Natural killer cell treated with Interleukin-12 subunit alpha and Interleukin-12 subunit beta and Interleukin-15 and Interleukin-18, amount 100 ng/mL, for 72 hours (primary cell): ENCODE measurements around the gene MT1G. TPM values are rescaled to one million over a fixed set of nuclear protein-coding genes. Genes with fewer than 3 reads are reported as not detected.
A peak's percentile ranks its signal among the peaks of the same experiment; 100 is the strongest.
"Not testable (repeated sequence)": the region's sequence is repeated elsewhere in the genome, so short reads cannot be mapped to it uniquely, and the experiment has no call there.

Source experiments
- ATAC-seq, 2 donors: fragments of 150-1000 bp; cut with Tn5 transposase in 1 of 2; sonication (Bioruptor Pico), chemical (Tn5 transposase) in 1 of 2; 2 replicates each; pipeline ENCODE4 v1.10.0; 2021
- DNase-seq: peaks from one replicate; pipeline ENCODE4 v3.0.0; 2022; ENCODE audit warnings: low spot score
- H3K27ac Mint-ChIP-seq, 2 donors: 1 replicate in 1 of 2; 2 replicates in 1 of 2; pipeline ENCODE4 v1.8.0; 2022; ENCODE audit warnings: mixed read lengths in 2 of 2, mild to moderate bottlenecking in 1 of 2, moderate library complexity in 1 of 2
- H3K27me3 Mint-ChIP-seq, 2 donors: 1 replicate in 1 of 2; 2 replicates in 1 of 2; pipeline ENCODE4 v1.8.0; 2022; ENCODE audit warnings: mixed read lengths in 2 of 2
- H3K36me3 Mint-ChIP-seq: one replicate; pipeline ENCODE4 v1.8.0; 2022; ENCODE audit warnings: mixed read lengths
- H3K4me1 Mint-ChIP-seq, 2 donors: 1 replicate in 1 of 2; 2 replicates in 1 of 2; pipeline ENCODE4 v1.8.0; 2022; ENCODE audit warnings: low read depth in 2 of 2, mixed read lengths in 2 of 2, mild to moderate bottlenecking in 1 of 2
- H3K4me3 Mint-ChIP-seq: one replicate; pipeline ENCODE4 v1.8.0; 2022; ENCODE audit warnings: mixed read lengths
- H3K9me3 Mint-ChIP-seq: 2 replicates; pipeline ENCODE4 v1.8.0; 2022; ENCODE audit warnings: mixed read lengths
- total RNA-seq, 2 donors: library from RNA; stranded (reverse); gene quantifications; one replicate each; pipeline ENCODE4 v1.2.3, GENCODE V29; 2022

Gene MT1G
- total RNA-seq, 2 donors from 2014 or later, result 3.3 to 7.5 TPM

- Mint-ChIP-seq H3K27ac (no peak within 1 kb of the TSS), H3K4me3 (peak within 1 kb of the TSS; percentile 66), H3K27me3 (peaks cover 48 to 67% of the 10 kb centered on the region in 2 donors), H3K9me3 (no peaks in the 10 kb centered on the region), H3K4me1 (peaks cover 12 to 25% of the 10 kb centered on the region in 2 donors), H3K36me3 (no peaks in the 10 kb centered on the region)
- DNase-seq, result no peak
- peak; percentile 73 to 79 for ATAC-seq
Observed at GRCh38 chr16:56632156-56632847, 35.6 kb downstream of the MT1G start, which contains the start of gene MT1M. TSS of gene MT1M (plus strand) at chr16:56632659. CDS start at chr16:56632732, 73 bp downstream.

- Mint-ChIP-seq H3K9me3 (no peaks in the 10 kb centered on the region), H3K36me3 (no peaks in the 10 kb centered on the region), H3K27ac (no peak overlapping the region), H3K27me3 (peaks cover 43 to 62% of the 10 kb centered on the region in 2 donors), H3K4me3 (peak overlapping the region; percentile 66), H3K4me1 (peaks cover 12 to 21% of the 10 kb centered on the region in 2 donors)
- ATAC-seq, result no peak
- DNase-seq, result no peak
Observed at GRCh38 chr16:56631832-56632155, 36.1 kb downstream of the MT1G start.

DNA sequence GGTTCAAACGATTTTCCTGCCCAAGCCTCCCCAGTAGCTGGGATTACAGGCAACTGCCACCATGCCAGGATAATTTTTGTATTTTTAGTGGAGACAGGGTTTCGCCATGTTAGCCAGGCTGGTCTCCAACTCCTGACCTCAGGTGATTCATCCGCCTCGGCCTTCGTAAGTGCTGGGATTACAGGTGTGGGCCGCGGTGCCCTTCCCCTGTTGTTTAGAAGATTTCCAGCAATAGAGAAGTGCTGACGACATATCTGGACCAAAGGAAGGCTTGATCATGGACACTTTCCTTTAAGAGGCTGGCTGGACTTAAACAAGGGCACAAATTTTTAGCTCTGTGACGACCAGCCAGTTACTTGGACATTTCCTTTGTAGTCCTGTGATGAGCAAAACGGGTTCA lies 36.7 kb downstream of the MT1G start:
- peaks cover 37 to 56% of the 10 kb centered on the region in 2 donors for H3K27me3 Mint-ChIP-seq
- no peak for DNase-seq
- H3K36me3 Mint-ChIP-seq, result no peaks in the 10 kb centered on the region
- peaks cover 12 to 23% of the 10 kb centered on the region in 2 donors for H3K4me1 Mint-ChIP-seq
- H3K27ac Mint-ChIP-seq, result no peak overlapping the region
- H3K9me3 Mint-ChIP-seq, result no peaks in the 10 kb centered on the region
- H3K4me3 Mint-ChIP-seq, result no peak overlapping the region
- no peak for ATAC-seq

- Mint-ChIP-seq H3K36me3 (no peaks in the 10 kb centered on the region), H3K9me3 (no peaks in the 10 kb centered on the region), H3K27ac (no peak overlapping the region), H3K4me3 (no peak overlapping the region), H3K27me3 (peaks cover 31 to 53% of the 10 kb centered on the region in 2 donors), H3K4me1 (peaks cover 9 to 30% of the 10 kb centered on the region in 2 donors)
- no peak for ATAC-seq
- DNase-seq, result no peak
Observed at GRCh38 chr16:56630134-56630533, 37.7 kb downstream of the MT1G start.

DNA sequence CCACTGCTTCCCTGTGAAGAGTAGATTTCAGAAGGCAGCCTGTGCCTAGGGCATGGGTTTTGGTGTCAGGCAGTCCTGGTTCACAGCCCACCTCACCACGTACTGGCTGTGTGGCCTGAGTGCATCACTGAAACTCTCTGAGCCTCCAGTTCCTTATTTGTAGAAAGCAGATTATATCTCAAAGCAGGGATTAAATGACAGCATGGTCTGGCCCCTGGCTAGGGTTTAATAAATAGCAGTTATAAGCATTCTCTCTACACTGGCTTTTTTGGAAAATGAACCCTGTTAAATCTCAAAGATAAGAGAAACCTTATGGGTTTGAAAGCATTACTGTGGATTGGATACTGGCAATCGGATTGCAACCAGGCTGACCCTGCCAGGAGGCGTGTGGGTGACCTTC lies 38.3 kb downstream of the MT1G start:
- no peaks in the 10 kb centered on the region for H3K9me3 Mint-ChIP-seq

GRCh38 chr16:56628486-56629350 lies 39.1 kb downstream of the MT1G start:
- no peaks in the 10 kb centered on the region for H3K36me3 Mint-ChIP-seq
- H3K4me3 Mint-ChIP-seq, result no peak overlapping the region
- peaks cover 10 to 29% of the 10 kb centered on the region in 2 donors for H3K4me1 Mint-ChIP-seq
- no peak for ATAC-seq
- DNase-seq, result no peak
- peaks cover 24 to 42% of the 10 kb centered on the region in 2 donors for H3K27me3 Mint-ChIP-seq
- no peaks in the 10 kb centered on the region for H3K9me3 Mint-ChIP-seq
- H3K27ac Mint-ChIP-seq, result no peak overlapping the region

More for the DNA sequence above, 38.3 kb downstream of the MT1G start:
- DNase-seq (no peak), ATAC-seq (no peak)
- Mint-ChIP-seq H3K4me1 (peaks cover 10 to 29% of the 10 kb centered on the region in 2 donors), H3K36me3 (no peaks in the 10 kb centered on the region), H3K4me3 (no peak overlapping the region), H3K27me3 (peaks cover 28 to 50% of the 10 kb centered on the region in 2 donors), H3K27ac (no peak overlapping the region)

DNA sequence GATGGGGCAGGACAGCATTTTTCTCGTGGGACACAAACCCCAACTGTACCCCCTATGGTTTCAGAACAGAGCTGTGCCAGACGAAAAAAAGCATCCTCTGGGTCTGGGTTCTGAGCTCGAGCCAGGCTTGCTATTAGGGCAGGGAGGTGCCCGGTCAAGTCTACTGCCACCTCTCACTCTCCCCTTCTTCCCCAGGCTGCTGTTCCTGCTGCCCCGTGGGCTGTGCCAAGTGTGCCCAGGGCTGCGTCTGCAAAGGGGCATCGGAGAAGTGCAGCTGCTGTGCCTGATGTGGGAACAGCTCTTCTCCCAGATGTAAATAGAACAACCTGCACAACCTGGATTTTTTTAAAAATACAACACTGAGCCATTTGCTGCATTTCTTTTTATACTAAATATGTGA lies 41.2 kb downstream of the MT1G start:
- Mint-ChIP-seq H3K36me3 (no peaks in the 10 kb centered on the region), H3K27ac (peak overlapping the region in 1 of 2 donors; percentile 86), H3K4me1 (peaks cover 10 to 20% of the 10 kb centered on the region in 2 donors), H3K4me3 (peak overlapping the region; percentile 45), H3K9me3 (no peaks in the 10 kb centered on the region), H3K27me3 (peaks cover 10 to 25% of the 10 kb centered on the region in 2 donors)
- DNase-seq, result no peak
- ATAC-seq, result no peak

DNA sequence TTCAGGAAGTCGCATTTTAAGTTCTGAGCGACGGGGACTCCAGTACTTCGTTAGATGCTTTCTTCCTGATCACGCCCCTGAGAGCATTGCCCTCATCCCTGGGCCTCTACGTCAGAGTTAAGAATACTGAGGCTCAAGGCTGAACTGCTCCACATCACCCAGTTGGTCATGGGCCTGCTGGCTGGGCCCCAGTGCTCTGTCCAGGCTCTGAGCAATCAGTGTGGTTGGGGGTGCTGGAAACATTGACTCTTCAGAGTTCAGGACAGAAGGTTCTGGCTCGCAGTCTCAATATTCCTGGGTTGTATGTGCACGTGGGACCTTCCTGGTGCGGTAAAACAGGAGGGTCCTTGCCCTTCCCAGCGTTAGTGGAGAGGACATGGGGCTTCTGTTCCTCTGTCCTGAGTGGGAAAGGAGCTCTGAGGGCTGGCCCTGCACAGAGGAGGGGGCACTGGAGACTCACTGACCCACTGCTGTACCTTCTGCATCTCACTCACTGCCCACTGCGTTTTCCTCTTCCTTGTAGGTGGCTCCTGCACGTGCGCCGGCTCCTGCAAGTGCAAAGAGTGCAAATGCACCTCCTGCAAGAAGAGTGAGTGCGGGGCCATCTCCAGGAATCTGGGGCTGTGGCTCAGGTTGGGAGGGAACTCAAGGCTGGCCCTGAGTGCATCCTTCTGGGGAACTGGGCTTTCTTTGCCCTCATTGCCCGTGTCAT lies 41.8 kb downstream of the MT1G start:
- H3K4me3 Mint-ChIP-seq, result peak overlapping the region; percentile 90
- no peak for DNase-seq
- ATAC-seq, result peak; percentile 40 to 68
- H3K27me3 Mint-ChIP-seq, result peaks cover 10 to 20% of the 10 kb centered on the region in 2 donors
- peak overlapping the region; percentile 65 to 86 for H3K27ac Mint-ChIP-seq
- no peaks in the 10 kb centered on the region for H3K36me3 Mint-ChIP-seq
- no peaks in the 10 kb centered on the region for H3K9me3 Mint-ChIP-seq
- H3K4me1 Mint-ChIP-seq, result peaks cover 10 to 19% of the 10 kb centered on the region in 2 donors

GRCh38 chr16:56625140-56625942 lies 42.5 kb downstream of the MT1G start, which contains the start of gene MT1E:
TSS of gene MT1E (plus strand) at chr16:56625781. CDS start at chr16:56625852, 71 bp downstream.
- H3K4me3 Mint-ChIP-seq, result peak within 1 kb of the TSS; percentile 90
- H3K27ac Mint-ChIP-seq, result peak within 1 kb of the TSS; percentile 65 to 86
- no peaks in the 10 kb centered on the region for H3K9me3 Mint-ChIP-seq
- ATAC-seq (peak; percentile 96 to 97), DNase-seq (peak; percentile 80)
- H3K36me3 Mint-ChIP-seq, result no peaks in the 10 kb centered on the region
- H3K27me3 Mint-ChIP-seq, result peaks cover 7 to 16% of the 10 kb centered on the region in 2 donors
- peaks cover 10 to 19% of the 10 kb centered on the region in 2 donors for H3K4me1 Mint-ChIP-seq

DNA sequence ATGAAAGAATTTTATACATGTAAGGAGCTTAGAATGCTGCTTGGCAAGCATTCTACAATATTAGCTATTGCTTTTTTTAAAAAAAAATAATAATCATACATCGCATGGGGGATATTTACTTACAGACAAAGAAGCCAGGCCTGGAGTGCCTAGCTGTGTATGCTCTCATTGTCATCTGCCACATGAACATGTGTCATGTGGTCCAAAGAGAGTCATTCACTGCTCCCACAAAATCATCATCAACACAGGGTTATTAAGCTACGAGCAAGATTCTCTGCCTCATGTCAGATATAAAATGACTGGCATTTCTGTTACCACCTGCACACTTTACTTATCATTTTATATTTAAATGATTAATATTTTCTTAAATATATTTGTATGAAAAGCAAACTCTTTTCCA lies 44.2 kb downstream of the MT1G start:
- Mint-ChIP-seq H3K27me3 (peaks cover 9 to 15% of the 10 kb centered on the region in 2 donors), H3K9me3 (no peaks in the 10 kb centered on the region), H3K36me3 (no peaks in the 10 kb centered on the region), H3K27ac (no peak overlapping the region), H3K4me3 (no peak overlapping the region), H3K4me1 (peaks cover 8 to 15% of the 10 kb centered on the region in 2 donors)
- ATAC-seq (no peak), DNase-seq (no peak)

- H3K36me3 Mint-ChIP-seq, result not testable (repeated sequence)
Observed at GRCh38 chr16:56623184-56623583, 44.7 kb downstream of the MT1G start.

DNA sequence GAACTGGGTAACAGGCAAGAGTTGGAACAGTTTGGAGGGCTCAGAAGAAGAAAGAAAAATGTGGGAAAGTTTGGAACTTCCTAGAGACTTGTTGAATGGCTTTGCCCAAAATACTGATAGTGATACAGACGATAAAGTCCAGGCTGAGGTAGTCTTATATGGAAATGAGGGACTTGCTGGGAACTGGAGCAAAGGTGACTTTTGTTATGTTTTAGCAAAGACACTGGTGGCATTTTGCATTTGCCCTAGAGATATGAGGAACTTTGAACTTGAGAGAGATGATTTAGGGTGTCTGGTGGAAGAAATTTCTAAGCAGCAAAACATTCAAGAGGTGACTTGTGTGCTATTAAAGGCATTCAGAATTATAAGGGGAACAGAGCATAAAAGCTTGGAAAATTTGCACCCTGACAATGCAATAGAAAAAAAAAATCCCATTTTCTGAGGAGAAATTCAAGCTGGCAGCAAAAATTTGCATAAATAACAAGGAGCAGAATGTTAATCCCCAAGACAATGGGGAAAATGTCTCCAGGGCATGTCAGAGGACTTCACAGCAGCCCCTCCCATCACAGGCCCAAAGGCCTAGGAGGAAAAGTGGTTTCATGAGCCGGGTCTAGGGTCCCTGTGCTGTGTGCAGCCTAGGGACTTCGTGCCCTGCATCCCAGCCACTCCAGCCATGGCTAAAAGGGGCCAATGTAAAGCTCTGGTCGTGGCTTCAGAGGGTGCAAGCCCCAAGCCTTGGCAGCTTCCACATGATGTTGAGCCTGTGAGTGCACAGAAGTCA lies 46.0 kb downstream of the MT1G start:
- H3K36me3 Mint-ChIP-seq, result not testable (repeated sequence)
- Mint-ChIP-seq H3K4me1 (peaks cover 10 to 19% of the 10 kb centered on the region in 2 donors), H3K27ac (peak overlapping the region in 1 of 2 donors; percentile 20)

More at GRCh38 chr16:56623184-56623583, 44.7 kb downstream of the MT1G start:
- H3K27me3 Mint-ChIP-seq, result peaks cover 9 to 15% of the 10 kb centered on the region in 2 donors
- H3K9me3 Mint-ChIP-seq, H3K4me3 Mint-ChIP-seq, ATAC-seq, H3K27ac Mint-ChIP-seq, DNase-seq: not testable (repeated sequence)
- peaks cover 7 to 15% of the 10 kb centered on the region in 2 donors for H3K4me1 Mint-ChIP-seq

More for the DNA sequence above, 46.0 kb downstream of the MT1G start:
- H3K9me3 Mint-ChIP-seq, ATAC-seq, DNase-seq, H3K4me3 Mint-ChIP-seq: not testable (repeated sequence)
- H3K27me3 Mint-ChIP-seq, result peaks cover 9 to 15% of the 10 kb centered on the region in 2 donors
